HepG2 (cell line): ENCODE measurements around the gene UBE2Q1. TPM values are rescaled to one million over a fixed set of nuclear protein-coding genes. Genes with fewer than 3 reads are reported as not detected.

Experiments used
- EED ChIP-seq: sonication (generic); formaldehyde crosslinking; IDR thresholded peaks from 2 replicates; pipeline ENCODE4 v1.5.0; 2020; ENCODE audit warnings: mild to moderate bottlenecking, missing genetic modification reagents
- FOXC1 ChIP-seq: sonication (generic); formaldehyde crosslinking; IDR thresholded peaks from 2 replicates; pipeline ENCODE4 v1.8.0; 2022; ENCODE audit warnings: mild to moderate bottlenecking, missing genetic modification reagents, borderline replicate concordance
- GABPB1 ChIP-seq: IDR thresholded peaks from 2 replicates; pipeline ENCODE4 v1.6.1; 2016; ENCODE audit warnings: mild to moderate bottlenecking, missing genetic modification reagents, moderate library complexity, missing compliant biosample characterization
- GZF1 ChIP-seq: sonication (generic); formaldehyde crosslinking; IDR thresholded peaks from 2 replicates; pipeline ENCODE4 v1.5.1; 2020; ENCODE audit warnings: mild to moderate bottlenecking, missing genetic modification reagents
- HMG20B ChIP-seq: conservative IDR thresholded peaks from 2 replicates; pipeline ENCODE4 v1.6.1; 2016; ENCODE audit warnings: missing genetic modification reagents, missing compliant biosample characterization
- ISX ChIP-seq: sonication (generic); formaldehyde crosslinking; conservative IDR thresholded peaks from 2 replicates; pipeline ENCODE4 v1.5.0; 2020; ENCODE audit warnings: missing genetic modification reagents
- JDP2 ChIP-seq: sonication (generic); formaldehyde crosslinking; IDR thresholded peaks from 2 replicates; pipeline ENCODE4 v1.8.1; 2022; ENCODE audit warnings: missing genetic modification reagents, borderline replicate concordance
- JUNB ChIP-seq: sonication (generic); formaldehyde crosslinking; IDR thresholded peaks from 2 replicates; pipeline ENCODE4 v1.8.0; 2022; ENCODE audit warnings: missing genetic modification reagents, mild to moderate bottlenecking, borderline replicate concordance
- KDM2A ChIP-seq: sonication (generic); formaldehyde crosslinking; IDR thresholded peaks from 2 replicates; pipeline ENCODE4 v1.4.0; 2020; ENCODE audit warnings: low read depth, missing genetic modification reagents, borderline replicate concordance
- KLF15 ChIP-seq: sonication (generic); formaldehyde crosslinking; IDR thresholded peaks from 2 replicates; pipeline ENCODE4 v1.8.1; 2023; ENCODE audit warnings: borderline replicate concordance, mild to moderate bottlenecking, inconsistent platforms, missing genetic modification reagents, mixed read lengths
- SKI ChIP-seq: fragments of 450-650 bp; IDR thresholded peaks from one replicate; pipeline ENCODE4 v1.6.1; 2018; ENCODE audit warnings: mild to moderate bottlenecking; ENCODE audit not compliant: partially characterized antibody
- SMAD1 ChIP-seq: sonication (generic); formaldehyde crosslinking; IDR thresholded peaks from 2 replicates; pipeline ENCODE4 v1.4.0; 2020; ENCODE audit warnings: missing genetic modification reagents, low read depth, mild to moderate bottlenecking, borderline replicate concordance
- TOE1 ChIP-seq: sonication (generic); formaldehyde crosslinking; IDR thresholded peaks from 2 replicates; pipeline ENCODE4 v1.4.0; 2020; ENCODE audit warnings: mild to moderate bottlenecking, missing genetic modification reagents
- ZNF234 ChIP-seq: sonication (generic); formaldehyde crosslinking; conservative IDR thresholded peaks from 2 replicates; pipeline ENCODE4 v1.5.1; 2020; ENCODE audit warnings: mild to moderate bottlenecking, missing genetic modification reagents
- ZNF468 ChIP-seq: sonication (generic); formaldehyde crosslinking; IDR thresholded peaks from 2 replicates; pipeline ENCODE4 v1.8.0; 2022; ENCODE audit warnings: mild to moderate bottlenecking, moderate library complexity, missing genetic modification reagents
- ZNF670 ChIP-seq: sonication (generic); formaldehyde crosslinking; IDR thresholded peaks from 2 replicates; pipeline ENCODE4 v1.8.0; 2022; ENCODE audit warnings: mild to moderate bottlenecking, missing genetic modification reagents, borderline replicate concordance
- ZNF75D ChIP-seq: sonication (generic); formaldehyde crosslinking; IDR thresholded peaks from 2 replicates; pipeline ENCODE4 v1.8.1; 2023; ENCODE audit warnings: missing genetic modification reagents, mild to moderate bottlenecking, borderline replicate concordance
- ZSCAN12 ChIP-seq: sonication (generic); formaldehyde crosslinking; IDR thresholded peaks from 2 replicates; pipeline ENCODE4 v1.9.0; 2021; ENCODE audit warnings: mild to moderate bottlenecking, missing genetic modification reagents
- polyA plus RNA-seq, 8 experiments: library from polyadenylated mRNA; depleted of rRNA in 3 of 8; stranded (reverse) in 7 of 8; unstranded in 1 of 8; fragments of >200 nt; fragmentation: Illumina TruSeq in 4 of 8; extraction: Trizol in 4 of 8; gene quantifications; 2 replicates each; pipeline versions ENCODE4 v1.2.1 to v1.2.3, GENCODE V29; 2011 to 2016; ENCODE audit warnings: low read depth in 4 of 8, missing spikeins in 1 of 8, mixed read lengths in 1 of 8; ENCODE audit not compliant: insufficient read depth in 1 of 8
- total RNA-seq, 5 experiments: library from RNA; depleted of rRNA; stranded (reverse); fragments of >200 nt; fragmentation: Illumina TruSeq; extraction: Trizol; gene quantifications; 2 replicates each; pipeline ENCODE4 v1.2.3, GENCODE V29; 2016; ENCODE audit warnings: low read depth in 1 of 5
- TF ChIP-seq, protein P1 (sequence below): sonication (generic); formaldehyde crosslinking; IDR thresholded peaks from 2 replicates; pipeline ENCODE4 v1.5.1; 2020; ENCODE audit warnings: mild to moderate bottlenecking, moderate library complexity, missing genetic modification reagents
- TF ChIP-seq, protein P2 (sequence below): sonication (generic); formaldehyde crosslinking; IDR thresholded peaks from 2 replicates; pipeline ENCODE4 v1.8.1; 2023; ENCODE audit warnings: mild to moderate bottlenecking, inconsistent platforms, moderate library complexity, missing genetic modification reagents, borderline replicate concordance
- TF ChIP-seq, protein P3 (sequence below): sonication (generic); formaldehyde crosslinking; IDR thresholded peaks from 2 replicates; pipeline ENCODE4 v1.4.0; 2020; ENCODE audit warnings: mild to moderate bottlenecking, missing genetic modification reagents
- TF ChIP-seq, protein P4 (sequence below): sonication (generic); formaldehyde crosslinking; IDR thresholded peaks from 2 replicates; pipeline ENCODE4 v1.5.1; 2020; ENCODE audit warnings: missing genetic modification reagents, mild to moderate bottlenecking, borderline replicate concordance

Gene UBE2Q1
- total and polyA plus RNA-seq, 2 of the 13 experiments (the other 11 are each of a cell fraction or from before 2014, with no cell fraction given) = 11.7 to 41.7 TPM

DNA sequence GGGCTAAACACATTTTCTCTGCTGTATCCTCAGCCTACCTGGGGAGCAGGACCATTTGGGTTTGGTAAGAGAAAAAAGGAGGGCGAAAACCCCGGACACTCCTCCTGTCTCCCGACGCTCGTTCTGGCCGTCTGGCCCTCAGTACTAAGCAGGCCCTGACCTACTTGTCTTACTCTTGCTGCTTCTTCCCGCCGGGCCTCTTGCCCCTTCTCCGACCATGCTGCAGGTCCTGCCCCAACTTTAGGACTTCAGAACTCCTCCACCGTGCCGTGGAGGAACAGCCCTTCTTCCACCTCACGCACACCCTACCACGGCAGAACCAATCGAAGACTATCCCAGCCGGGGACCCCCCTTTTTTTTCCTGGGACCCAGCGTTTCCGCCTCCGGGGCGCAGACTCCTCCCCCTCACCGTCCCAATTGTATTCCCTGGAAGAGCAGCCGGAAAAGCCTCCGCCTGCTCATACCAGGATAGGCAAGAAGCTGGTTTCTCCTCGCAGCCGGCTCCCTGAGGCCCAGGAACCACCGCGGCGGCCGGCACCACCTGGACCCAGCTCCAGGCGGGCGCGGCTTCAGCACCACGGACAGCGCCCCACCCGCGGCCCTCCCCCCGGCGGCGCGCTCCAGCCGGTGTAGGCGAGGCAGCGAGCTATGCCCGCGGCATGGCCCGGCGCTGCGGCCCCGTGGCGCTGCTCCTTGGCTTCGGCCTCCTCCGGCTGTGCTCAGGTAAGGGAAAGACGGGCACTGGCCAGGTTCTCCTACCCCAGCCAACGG, 9.1 kb upstream of the UBE2Q1 start, which contains the start of gene CHRNB2 (continued):
- TF ChIP-seq FOXC1 = peak; percentile 95
- TF ChIP-seq KLF15 (CRISPR knock-in tag) = peak; percentile 83; the same call in 1 of the 2 replicates
- TF ChIP-seq ZNF468 = peak; percentile 97
- peak; percentile 99 for TF ChIP-seq ZSCAN12
- TF ChIP-seq KDM2A = peak; percentile 80
- TF ChIP-seq, protein P1, sequence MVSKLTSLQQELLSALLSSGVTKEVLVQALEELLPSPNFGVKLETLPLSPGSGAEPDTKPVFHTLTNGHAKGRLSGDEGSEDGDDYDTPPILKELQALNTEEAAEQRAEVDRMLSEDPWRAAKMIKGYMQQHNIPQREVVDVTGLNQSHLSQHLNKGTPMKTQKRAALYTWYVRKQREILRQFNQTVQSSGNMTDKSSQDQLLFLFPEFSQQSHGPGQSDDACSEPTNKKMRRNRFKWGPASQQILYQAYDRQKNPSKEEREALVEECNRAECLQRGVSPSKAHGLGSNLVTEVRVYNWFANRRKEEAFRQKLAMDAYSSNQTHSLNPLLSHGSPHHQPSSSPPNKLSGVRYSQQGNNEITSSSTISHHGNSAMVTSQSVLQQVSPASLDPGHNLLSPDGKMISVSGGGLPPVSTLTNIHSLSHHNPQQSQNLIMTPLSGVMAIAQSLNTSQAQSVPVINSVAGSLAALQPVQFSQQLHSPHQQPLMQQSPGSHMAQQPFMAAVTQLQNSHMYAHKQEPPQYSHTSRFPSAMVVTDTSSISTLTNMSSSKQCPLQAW (CRISPR knock-in tag) = 0 out of 2 replicates have a peak, but pooled peaks have one; percentile 19
- TF ChIP-seq SMAD1 (CRISPR knock-in tag) = peak; percentile 77; the same call in 1 of the 2 replicates
- TF ChIP-seq GABPB1 (CRISPR knock-in tag) = peak; percentile 75; the same call in 1 of the 2 replicates
- TF ChIP-seq, protein P2, sequence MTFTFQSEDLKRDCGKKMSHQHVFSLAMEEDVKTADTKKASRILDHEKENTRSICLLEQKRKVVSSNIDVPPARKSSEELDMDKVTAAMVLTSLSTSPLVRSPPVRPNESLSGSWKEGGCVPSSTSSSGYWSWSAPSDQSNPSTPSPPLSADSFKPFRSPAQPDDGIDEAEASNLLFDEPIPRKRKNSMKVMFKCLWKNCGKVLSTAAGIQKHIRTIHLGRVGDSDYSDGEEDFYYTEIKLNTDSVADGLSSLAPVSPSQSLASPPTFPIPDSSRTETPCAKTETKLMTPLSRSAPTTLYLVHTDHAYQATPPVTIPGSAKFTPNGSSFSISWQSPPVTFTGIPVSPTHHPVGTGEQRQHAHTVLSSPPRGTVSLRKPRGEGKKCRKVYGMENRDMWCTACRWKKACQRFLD (CRISPR knock-in tag) = peak; percentile 86; the same call in 1 of the 2 replicates
- TF ChIP-seq SKI = no peak
- TF ChIP-seq JDP2 (CRISPR knock-in tag) = peak; percentile 83; the same call in 1 of the 2 replicates
- peak; percentile 88 for TF ChIP-seq TOE1 (CRISPR knock-in tag)
- peak; percentile 92; the same call in 1 of the 2 replicates for TF ChIP-seq ZNF234
- peak; percentile 89; the same call in 1 of the 2 replicates for TF ChIP-seq ZNF670 (CRISPR knock-in tag)
- 0 out of 2 replicates have a peak, but pooled peaks have one; percentile 31 for TF ChIP-seq GZF1
- TF ChIP-seq, protein P3, sequence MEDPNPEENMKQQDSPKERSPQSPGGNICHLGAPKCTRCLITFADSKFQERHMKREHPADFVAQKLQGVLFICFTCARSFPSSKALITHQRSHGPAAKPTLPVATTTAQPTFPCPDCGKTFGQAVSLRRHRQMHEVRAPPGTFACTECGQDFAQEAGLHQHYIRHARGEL (CRISPR knock-in tag) = no peak
- TF ChIP-seq ZNF75D (CRISPR knock-in tag) = no peak
- TF ChIP-seq, protein P4, sequence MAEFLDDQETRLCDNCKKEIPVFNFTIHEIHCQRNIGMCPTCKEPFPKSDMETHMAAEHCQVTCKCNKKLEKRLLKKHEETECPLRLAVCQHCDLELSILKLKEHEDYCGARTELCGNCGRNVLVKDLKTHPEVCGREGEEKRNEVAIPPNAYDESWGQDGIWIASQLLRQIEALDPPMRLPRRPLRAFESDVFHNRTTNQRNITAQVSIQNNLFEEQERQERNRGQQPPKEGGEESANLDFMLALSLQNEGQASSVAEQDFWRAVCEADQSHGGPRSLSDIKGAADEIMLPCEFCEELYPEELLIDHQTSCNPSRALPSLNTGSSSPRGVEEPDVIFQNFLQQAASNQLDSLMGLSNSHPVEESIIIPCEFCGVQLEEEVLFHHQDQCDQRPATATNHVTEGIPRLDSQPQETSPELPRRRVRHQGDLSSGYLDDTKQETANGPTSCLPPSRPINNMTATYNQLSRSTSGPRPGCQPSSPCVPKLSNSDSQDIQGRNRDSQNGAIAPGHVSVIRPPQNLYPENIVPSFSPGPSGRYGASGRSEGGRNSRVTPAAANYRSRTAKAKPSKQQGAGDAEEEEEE (CRISPR knock-in tag) = no peak
- TF ChIP-seq EED (CRISPR knock-in tag) = peak; percentile 96
- peak; percentile 94 for TF ChIP-seq ISX (CRISPR knock-in tag)
- TF ChIP-seq JUNB (CRISPR knock-in tag) = peak; percentile 50; the same call in 1 of the 2 replicates
- TF ChIP-seq HMG20B (CRISPR knock-in tag) = no peak
